Neural progenitor cell (in vitro differentiated cells): Measurements from ENCODE around the gene ZNF521. TPM values are rescaled to one million over a fixed set of nuclear protein-coding genes. Genes with fewer than 3 reads are reported as not detected.

Source experiments
- DNase-seq: peaks from one replicate; pipeline ENCODE4 v3.0.0-alpha.2; 2016; ENCODE audit warnings: low spot score
- H2AFZ ChIP-seq: fragments of 200-600 bp; sonication (generic); replicated peaks from 2 replicates; pipeline ENCODE4 v1.6.1; 2016; ENCODE audit warnings: antibody characterized with exemption
- H3F3A ChIP-seq: fragments of 200-600 bp; sonication (generic); 2 replicates; pipeline ENCODE4 v1.6.1; 2016; ENCODE audit warnings: antibody characterized with exemption, low read depth
- H3K27ac ChIP-seq: fragments of 200-600 bp; sonication (generic); 2 replicates; pipeline ENCODE4 v1.5.1; 2016; ENCODE audit warnings: mild to moderate bottlenecking
- H3K27me3 ChIP-seq: fragments of 200-600 bp; sonication (generic); 2 replicates; pipeline ENCODE4 v1.6.1; 2016; ENCODE audit warnings: mild to moderate bottlenecking, moderate library complexity
- H3K36me3 ChIP-seq: fragments of 200-600 bp; sonication (generic); 2 replicates; pipeline ENCODE4 v1.5.1; 2016
- H3K4me1 ChIP-seq: fragments of 200-600 bp; sonication (generic); 2 replicates; pipeline ENCODE4 v1.6.1; 2016; ENCODE audit warnings: mixed run types
- H3K4me2 ChIP-seq: fragments of 200-600 bp; sonication (generic); 2 replicates; pipeline ENCODE4 v1.6.1; 2016
- H3K4me3 ChIP-seq: fragments of 200-600 bp; sonication (generic); 2 replicates; pipeline ENCODE4 v1.5.1; 2016
- H3K79me2 ChIP-seq: fragments of 200-600 bp; sonication (generic); 2 replicates; pipeline ENCODE4 v1.6.1; 2016; ENCODE audit warnings: low read depth
- H3K9ac ChIP-seq: fragments of 200-600 bp; sonication (generic); 2 replicates; pipeline ENCODE4 v1.6.1; 2016
- H3K9me3 ChIP-seq: fragments of 200-600 bp; sonication (generic); 2 replicates; pipeline ENCODE4 v1.5.1; 2016; ENCODE audit warnings: low read depth
- H4K20me1 ChIP-seq: fragments of 200-600 bp; sonication (generic); 2 replicates; pipeline ENCODE4 v1.6.1; 2016; ENCODE audit warnings: low read depth
- H3K27ac Mint-ChIP-seq: 3 replicates; pipeline ENCODE4 v1.8.0; 2021; ENCODE audit warnings: mixed read lengths
- H3K27me3 Mint-ChIP-seq: 2 replicates; pipeline ENCODE4 v1.8.0; 2022; ENCODE audit warnings: low read depth, mild to moderate bottlenecking, inconsistent platforms, moderate library complexity, mixed read lengths; ENCODE audit not compliant: insufficient read depth
- H3K36me3 Mint-ChIP-seq: 3 replicates; pipeline ENCODE4 v1.8.0; 2021; ENCODE audit warnings: mixed read lengths
- H3K4me1 Mint-ChIP-seq: 3 replicates; pipeline ENCODE4 v1.8.0; 2021; ENCODE audit warnings: mixed read lengths
- H3K4me3 Mint-ChIP-seq: 3 replicates; pipeline ENCODE4 v1.8.0; 2021; ENCODE audit warnings: mild to moderate bottlenecking, moderate library complexity, mixed read lengths
- H3K9me3 Mint-ChIP-seq: 3 replicates; pipeline ENCODE4 v1.8.0; 2020; ENCODE audit warnings: mixed read lengths
- CTCF ChIP-seq: fragments of 200-600 bp; sonication (generic); IDR thresholded peaks from 2 replicates; pipeline ENCODE4 v1.5.1; 2017; ENCODE audit warnings: antibody characterized with exemption, mild to moderate bottlenecking
- EZH2 ChIP-seq: fragments of 200-600 bp; sonication (generic); IDR thresholded peaks from 2 replicates; pipeline ENCODE4 v1.6.1; 2017; ENCODE audit warnings: antibody characterized with exemption, mild to moderate bottlenecking, moderate library complexity
- EZH2phosphoT487 ChIP-seq: fragments of 200-600 bp; sonication (generic); IDR thresholded peaks from 2 replicates; pipeline ENCODE4 v1.6.1; 2017; ENCODE audit warnings: antibody characterized with exemption
- total RNA-seq: library from RNA; depleted of rRNA; stranded (reverse); fragments of >200 nt; gene quantifications from 2 replicates; pipeline ENCODE4 v1.2.3, GENCODE V29; 2015; ENCODE audit warnings: low replicate concordance

ZNF521 gene
- total RNA-seq, 1 donor from 2014 or later, result 136 TPM

GRCh38 chr18:25364732-25365131 lies 12.8 kb upstream of the ZNF521 start:
- no peak overlapping the region for H3K4me3 Mint-ChIP-seq
- Histone ChIP-seq H3K4me2 (no peak overlapping the region), H4K20me1 (no peaks in the 10 kb centered on the region), H3F3A (no peaks in the 10 kb centered on the region), H3K9me3 (peaks cover 4% of the 10 kb centered on the region), H3K27ac (no peak overlapping the region), H3K27me3 (no peaks in the 10 kb centered on the region), H3K4me3 (no peak overlapping the region), H3K9ac (no peak overlapping the region), H2AFZ (no peak overlapping the region), H3K79me2 (no peaks in the 10 kb centered on the region), H3K36me3 (no peaks in the 10 kb centered on the region), H3K4me1 (no peaks in the 10 kb centered on the region)
- DNase-seq, result no peak
- H3K27ac Mint-ChIP-seq, result no peak overlapping the region
- peaks cover 22% of the 10 kb centered on the region for H3K9me3 Mint-ChIP-seq
- H3K27me3 Mint-ChIP-seq, result peaks cover 10% of the 10 kb centered on the region
- peaks cover 4% of the 10 kb centered on the region for H3K4me1 Mint-ChIP-seq
- H3K36me3 Mint-ChIP-seq, result peaks cover 34% of the 10 kb centered on the region
- no peak for TF ChIP-seq EZH2phosphoT487
- no peak for TF ChIP-seq EZH2
- no peak for TF ChIP-seq CTCF

GRCh38 chr18:25360301-25360899 lies 8.4 kb upstream of the ZNF521 start:
- H3K4me2 ChIP-seq, result no peak overlapping the region
- no peaks in the 10 kb centered on the region for H3K36me3 ChIP-seq
- Mint-ChIP-seq H3K4me1 (peaks cover 21% of the 10 kb centered on the region), H3K36me3 (peaks cover 14% of the 10 kb centered on the region), H3K27me3 (peaks cover 2% of the 10 kb centered on the region), H3K4me3 (no peak overlapping the region), H3K9me3 (peaks cover 11% of the 10 kb centered on the region), H3K27ac (no peak overlapping the region)
- no peak for DNase-seq
- no peak overlapping the region for H3K9ac ChIP-seq
- H3K4me1 ChIP-seq, result no peaks in the 10 kb centered on the region
- H3K9me3 ChIP-seq, result peaks cover 4% of the 10 kb centered on the region
- H3K27ac ChIP-seq, result no peak overlapping the region
- no peak overlapping the region for H2AFZ ChIP-seq
- peaks cover 19% of the 10 kb centered on the region for H3K27me3 ChIP-seq
- no peaks in the 10 kb centered on the region for H3K79me2 ChIP-seq
- TF ChIP-seq EZH2phosphoT487 (no peak), CTCF (no peak), EZH2 (no peak)
- H3F3A ChIP-seq, result no peaks in the 10 kb centered on the region
- H4K20me1 ChIP-seq, result no peaks in the 10 kb centered on the region
- no peak overlapping the region for H3K4me3 ChIP-seq

GRCh38 chr18:25353080-25353479 lies 1.1 kb upstream of the ZNF521 start:
- Histone ChIP-seq H3K9me3 (no peaks in the 10 kb centered on the region), H3K4me2 (peak overlapping the region; percentile 91), H4K20me1 (peaks cover 13% of the 10 kb centered on the region), H3K4me1 (peaks cover 16% of the 10 kb centered on the region), H3K36me3 (no peaks in the 10 kb centered on the region), H3K27ac (no peak overlapping the region), H3F3A (peaks cover 35% of the 10 kb centered on the region), H3K4me3 (peak overlapping the region; percentile 77), H3K9ac (peak overlapping the region; percentile 3), H2AFZ (no peak overlapping the region), H3K27me3 (peaks cover 50% of the 10 kb centered on the region), H3K79me2 (peaks cover 43% of the 10 kb centered on the region)
- peaks cover 16% of the 10 kb centered on the region for H3K36me3 Mint-ChIP-seq
- TF ChIP-seq EZH2, result no peak
- no peak for TF ChIP-seq CTCF
- no peak for TF ChIP-seq EZH2phosphoT487
- H3K4me1 Mint-ChIP-seq, result peaks cover 35% of the 10 kb centered on the region
- H3K9me3 Mint-ChIP-seq, result peaks cover 2% of the 10 kb centered on the region
- peaks cover 7% of the 10 kb centered on the region for H3K27me3 Mint-ChIP-seq
- H3K27ac Mint-ChIP-seq, result peak overlapping the region; percentile 83
- peak overlapping the region; percentile 90 for H3K4me3 Mint-ChIP-seq
- no peak for DNase-seq
